ENCODE data around the gene KLHL5. TPM values are rescaled to one million over a fixed set of nuclear protein-coding genes. Genes with fewer than 3 reads are reported as not detected.

Gene KLHL5
- total and polyA plus RNA-seq, 9 of the 15 experiments (the other 6 are each of a cell fraction or from before 2014, with no cell fraction given): 8.0 to 30.8 (median 22.1) TPM

DNA sequence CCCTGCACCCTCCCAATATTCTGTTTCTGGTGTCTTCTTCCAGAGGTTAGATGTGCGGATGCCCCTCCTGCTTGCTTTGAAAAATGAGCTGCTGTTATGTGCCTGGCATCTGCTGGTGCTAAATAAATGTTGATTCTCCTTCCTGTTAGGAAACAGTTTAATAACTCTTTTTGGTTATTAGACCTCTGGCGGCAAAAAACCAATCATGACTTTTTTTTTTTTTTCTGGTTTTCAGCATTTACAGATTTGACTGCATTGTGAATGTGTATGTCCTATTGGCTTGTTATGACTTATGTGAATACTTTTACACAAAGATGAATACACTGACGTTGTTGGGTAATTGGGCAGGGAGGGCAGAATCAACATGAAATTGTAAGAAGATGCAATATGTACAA is 16.2 kb upstream of the KLHL5 start:
- FAIRE-seq: no peak
- CTCF ChIA-PET (ENCODE audit: low intra/inter-chr PET ratio): no interaction called here
- H3K9ac ChIP-seq (ENCODE audit: insufficient read depth in 1 of 2, low read depth in 2 of 2, low read length in 2 of 2): peak overlapping the region; percentile 73 to 93; a peak in 3 of 4 replicates
- no peaks in the 10 kb centered on the region for H3K9me3 ChIP-seq (replicated peaks; ENCODE audit: control insufficient read depth, insufficient read depth, low read depth, low read length)
- peaks cover 0 to 17% of the 10 kb centered on the region in 2 experiments; a peak in 3 of 5 replicates for H3K4me1 ChIP-seq (replicated peaks in 1 of 2; ENCODE audit: control insufficient read depth in 2 of 2, insufficient read depth in 2 of 2, low read length in 2 of 2)
- no peaks in the 10 kb centered on the region for H3K36me3 ChIP-seq (ENCODE audit: control insufficient read depth, insufficient read depth, low read length)
- H4K20me1 ChIP-seq (replicated peaks; ENCODE audit: control insufficient read depth, insufficient read depth, low read length): no peaks in the 10 kb centered on the region
- peak; percentile 10; the same call in 1 of the 3 replicates for ATAC-seq
- peak overlapping the region; percentile 70 for H3K4me2 ChIP-seq (ENCODE audit: insufficient read depth, low read length)
- in situ Hi-C loops (cut with MboI) (no loop called here), intact Hi-C loops (cut with micrococcal nuclease) (loop anchor here (2.0 to 5.0 kb wide), 3 partner anchors 21 to 144 kb away; no protein-coding TSS in a partner anchor)
- BruUV-seq (replicated peaks): no TSS peak
- POLR2A ChIA-PET: interaction anchor here (0.7 to 1.7 kb wide), 8 partner anchors 9 to 694 kb away, joined by 3 to 9 read pairs (median 4); no protein-coding TSS in a partner anchor
- peak in 1 of 4 experiments; percentile 50 for DNase-seq (ENCODE audit: extremely low read depth in 1 of 4, low spot score in 3 of 4)
- H3K9me1 ChIP-seq (ENCODE audit: control insufficient read depth, insufficient read depth, low read length): no peaks in the 10 kb centered on the region
- H3K27ac ChIP-seq (ENCODE audit: extremely low read depth, low read depth, low read length): peak overlapping the region; percentile 83
- H3K79me2 ChIP-seq (ENCODE audit: control insufficient read depth, insufficient read depth, low read length): peaks cover 31% of the 10 kb centered on the region
- WGBS (ENCODE audit: insufficient coverage, low coverage, missing lambda C conversion rate): 0% methylated on average over 3 of the region's 3 CpGs
- peak overlapping the region; percentile 69 for H2AFZ ChIP-seq (ENCODE audit: low read depth, low read length)
- peak overlapping the region; percentile 71 for H3K4me3 ChIP-seq
- H3K27me3 ChIP-seq (ENCODE audit: control insufficient read depth in 2 of 2, insufficient read depth in 2 of 2, low read length in 2 of 2): no peaks in the 10 kb centered on the region
- TF ChIP-seq SMAD1 (IDR thresholded peaks at IDR 0.05; ENCODE audit: low read depth, low read length, partially characterized antibody) (no peak), TBP (optimal IDR thresholded peaks at IDR 0.05; ENCODE audit: low read depth, low read length) (no peak), MAFG (tag; conservative IDR thresholded peaks at IDR 0.05) (no peak), ZNF780A (CRISPR knock-in tag; IDR thresholded peaks at IDR 0.05) (no peak), EP400 (IDR thresholded peaks at IDR 0.05) (no peak; the same call in 1 of the 2 replicates), RCOR1 (IDR thresholded peaks at IDR 0.05; ENCODE audit: borderline replicate concordance in 1 of 2, low read depth in 2 of 2, low read length in 2 of 2) (0 out of 4 replicates have a peak, but pooled peaks of 1 of the 2 experiments have one; percentile 20), KAT7 (CRISPR knock-in tag; IDR thresholded peaks at IDR 0.05; ENCODE audit: borderline replicate concordance) (no peak)
- TF ChIP-seq, protein P1, sequence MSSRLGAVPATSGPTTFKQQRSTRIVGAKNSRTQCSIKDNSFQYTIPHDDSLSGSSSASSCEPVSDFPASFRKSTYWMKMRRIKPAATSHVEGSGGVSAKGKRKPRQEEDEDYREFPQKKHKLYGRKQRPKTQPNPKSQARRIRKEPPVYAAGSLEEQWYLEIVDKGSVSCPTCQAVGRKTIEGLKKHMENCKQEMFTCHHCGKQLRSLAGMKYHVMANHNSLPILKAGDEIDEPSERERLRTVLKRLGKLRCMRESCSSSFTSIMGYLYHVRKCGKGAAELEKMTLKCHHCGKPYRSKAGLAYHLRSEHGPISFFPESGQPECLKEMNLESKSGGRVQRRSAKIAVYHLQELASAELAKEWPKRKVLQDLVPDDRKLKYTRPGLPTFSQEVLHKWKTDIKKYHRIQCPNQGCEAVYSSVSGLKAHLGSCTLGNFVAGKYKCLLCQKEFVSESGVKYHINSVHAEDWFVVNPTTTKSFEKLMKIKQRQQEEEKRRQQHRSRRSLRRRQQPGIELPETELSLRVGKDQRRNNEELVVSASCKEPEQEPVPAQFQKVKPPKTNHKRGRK (tag; IDR thresholded peaks at IDR 0.05): no peak
- TF ChIP-seq, protein P2, sequence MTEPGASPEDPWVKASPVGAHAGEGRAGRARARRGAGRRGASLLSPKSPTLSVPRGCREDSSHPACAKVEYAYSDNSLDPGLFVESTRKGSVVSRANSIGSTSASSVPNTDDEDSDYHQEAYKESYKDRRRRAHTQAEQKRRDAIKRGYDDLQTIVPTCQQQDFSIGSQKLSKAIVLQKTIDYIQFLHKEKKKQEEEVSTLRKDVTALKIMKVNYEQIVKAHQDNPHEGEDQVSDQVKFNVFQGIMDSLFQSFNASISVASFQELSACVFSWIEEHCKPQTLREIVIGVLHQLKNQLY (CRISPR knock-in tag; conservative IDR thresholded peaks at IDR 0.05): 0 out of 4 replicates have a peak, but pooled peaks of 1 of the 2 experiments have one; percentile 31
- TF ChIP-seq, protein P3, sequence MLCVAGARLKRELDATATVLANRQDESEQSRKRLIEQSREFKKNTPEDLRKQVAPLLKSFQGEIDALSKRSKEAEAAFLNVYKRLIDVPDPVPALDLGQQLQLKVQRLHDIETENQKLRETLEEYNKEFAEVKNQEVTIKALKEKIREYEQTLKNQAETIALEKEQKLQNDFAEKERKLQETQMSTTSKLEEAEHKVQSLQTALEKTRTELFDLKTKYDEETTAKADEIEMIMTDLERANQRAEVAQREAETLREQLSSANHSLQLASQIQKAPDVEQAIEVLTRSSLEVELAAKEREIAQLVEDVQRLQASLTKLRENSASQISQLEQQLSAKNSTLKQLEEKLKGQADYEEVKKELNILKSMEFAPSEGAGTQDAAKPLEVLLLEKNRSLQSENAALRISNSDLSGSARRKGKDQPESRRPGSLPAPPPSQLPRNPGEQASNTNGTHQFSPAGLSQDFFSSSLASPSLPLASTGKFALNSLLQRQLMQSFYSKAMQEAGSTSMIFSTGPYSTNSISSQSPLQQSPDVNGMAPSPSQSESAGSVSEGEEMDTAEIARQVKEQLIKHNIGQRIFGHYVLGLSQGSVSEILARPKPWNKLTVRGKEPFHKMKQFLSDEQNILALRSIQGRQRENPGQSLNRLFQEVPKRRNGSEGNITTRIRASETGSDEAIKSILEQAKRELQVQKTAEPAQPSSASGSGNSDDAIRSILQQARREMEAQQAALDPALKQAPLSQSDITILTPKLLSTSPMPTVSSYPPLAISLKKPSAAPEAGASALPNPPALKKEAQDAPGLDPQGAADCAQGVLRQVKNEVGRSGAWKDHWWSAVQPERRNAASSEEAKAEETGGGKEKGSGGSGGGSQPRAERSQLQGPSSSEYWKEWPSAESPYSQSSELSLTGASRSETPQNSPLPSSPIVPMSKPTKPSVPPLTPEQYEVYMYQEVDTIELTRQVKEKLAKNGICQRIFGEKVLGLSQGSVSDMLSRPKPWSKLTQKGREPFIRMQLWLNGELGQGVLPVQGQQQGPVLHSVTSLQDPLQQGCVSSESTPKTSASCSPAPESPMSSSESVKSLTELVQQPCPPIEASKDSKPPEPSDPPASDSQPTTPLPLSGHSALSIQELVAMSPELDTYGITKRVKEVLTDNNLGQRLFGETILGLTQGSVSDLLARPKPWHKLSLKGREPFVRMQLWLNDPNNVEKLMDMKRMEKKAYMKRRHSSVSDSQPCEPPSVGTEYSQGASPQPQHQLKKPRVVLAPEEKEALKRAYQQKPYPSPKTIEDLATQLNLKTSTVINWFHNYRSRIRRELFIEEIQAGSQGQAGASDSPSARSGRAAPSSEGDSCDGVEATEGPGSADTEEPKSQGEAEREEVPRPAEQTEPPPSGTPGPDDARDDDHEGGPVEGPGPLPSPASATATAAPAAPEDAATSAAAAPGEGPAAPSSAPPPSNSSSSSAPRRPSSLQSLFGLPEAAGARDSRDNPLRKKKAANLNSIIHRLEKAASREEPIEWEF (CRISPR knock-in tag; IDR thresholded peaks at IDR 0.05): no peak
